ENCODE data around the gene UHRF2. TPM values are rescaled to one million over a fixed set of nuclear protein-coding genes. Genes with fewer than 3 reads are reported as not detected.
"Not testable (repeated sequence)": the region's sequence is repeated elsewhere in the genome, so short reads cannot be mapped to it uniquely, and the experiment has no call there.

UHRF2 gene
- total and polyA plus RNA-seq, 4 experiments from 2014 or later = 8.7 to 128 (median 70.0) TPM

DNA sequence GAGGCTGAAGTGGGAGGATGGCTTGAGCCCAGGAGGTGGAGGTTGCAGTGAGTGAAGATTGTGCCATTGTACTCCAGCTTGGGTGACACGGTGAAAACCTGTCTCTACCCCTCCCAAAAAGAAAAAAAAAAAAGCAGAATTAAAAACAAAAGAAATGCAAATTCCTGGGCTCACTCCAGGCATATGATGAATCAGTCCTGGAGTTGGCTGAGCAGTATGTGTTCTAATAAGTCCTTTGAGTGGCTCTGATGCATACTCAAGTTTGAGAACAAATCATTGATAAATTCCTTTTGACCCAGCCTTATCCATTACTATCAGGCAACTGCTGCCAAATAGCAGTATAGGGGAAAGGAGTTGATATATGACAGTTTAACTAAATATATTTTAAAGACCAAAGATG is 28.3 kb downstream of the UHRF2 start:
- H3K27me3 Mint-ChIP-seq = no peaks in the 10 kb centered on the region
- Histone ChIP-seq H3K4me1 (ENCODE audit: insufficient read depth, low read length) (peaks cover 60% of the 10 kb centered on the region), H3K27me3 (ENCODE audit: insufficient read depth, low read length) (no peaks in the 10 kb centered on the region), H3K27ac (ENCODE audit: low read depth, low read length) (no peak overlapping the region), H3K9me3 (ENCODE audit: control insufficient read depth in 1 of 2, low read length in 2 of 2) (no peaks in the 10 kb centered on the region), H3K4me3 (ENCODE audit: low read length in 2 of 2) (no peak overlapping the region), H3K36me3 (ENCODE audit: insufficient read depth, low read length) (no peaks in the 10 kb centered on the region)
- ChIA-PET CTCF (ENCODE audit: partially characterized antibody) (interaction anchor here (1.3 kb wide), 1 partner anchor 9 kb away, joined by 3 read pairs; no protein-coding TSS in a partner anchor), POLR2A (ENCODE audit: partially characterized antibody) (interaction anchor here (1.2 kb wide), 1 partner anchor 27 kb away, joined by 3 read pairs; no protein-coding TSS in a partner anchor)
- H3K4me3 Mint-ChIP-seq = no peak overlapping the region
- peaks cover 56 to 90% (median 74%) of the 10 kb centered on the region in 4 donors for H3K4me1 Mint-ChIP-seq
- no peaks in the 10 kb centered on the region for H3K9me3 Mint-ChIP-seq
- peak overlapping the region in 1 of 7 donors; percentile 30 for H3K27ac Mint-ChIP-seq
- intact Hi-C loops (cut with micrococcal nuclease) = no loop called here
- peaks cover 29 to 35% of the 10 kb centered on the region in 2 donors for H3K36me3 Mint-ChIP-seq
- DNase-seq = no peak

DNA sequence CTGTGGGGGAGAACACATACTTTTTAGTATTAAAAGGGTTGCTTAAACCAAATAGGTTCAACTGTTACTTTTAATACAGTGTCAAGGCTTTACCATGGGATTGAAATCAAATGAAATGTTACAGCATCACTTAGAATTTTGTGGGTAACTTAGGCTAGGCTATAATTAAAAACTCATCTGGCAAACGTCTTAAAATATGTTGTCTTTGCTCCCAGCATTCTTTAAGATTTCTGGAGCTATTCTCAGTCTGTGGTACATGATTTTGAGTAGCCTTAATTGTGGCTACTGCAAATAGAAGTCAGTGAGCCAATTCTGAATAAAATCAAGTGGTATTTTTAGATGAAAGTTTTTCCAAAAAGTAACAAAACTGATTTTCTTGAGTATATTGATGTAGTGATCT is 30.7 kb downstream of the UHRF2 start:
- Mint-ChIP-seq H3K4me1 (peaks cover 58 to 88% (median 75%) of the 10 kb centered on the region in 4 donors), H3K36me3 (peaks cover 22 to 24% of the 10 kb centered on the region in 2 donors), H3K4me3 (peak overlapping the region in 1 of 8 donors; percentile 9), H3K9me3 (no peaks in the 10 kb centered on the region), H3K27ac (peak overlapping the region in 3 of 7 donors; percentile 4 to 20 (median 17)), H3K27me3 (no peaks in the 10 kb centered on the region)
- Histone ChIP-seq H3K4me3 (ENCODE audit: low read length in 2 of 2) (no peak overlapping the region), H3K36me3 (ENCODE audit: insufficient read depth, low read length) (no peaks in the 10 kb centered on the region), H3K9me3 (ENCODE audit: control insufficient read depth in 1 of 2, low read length in 2 of 2) (no peaks in the 10 kb centered on the region), H3K27ac (ENCODE audit: low read depth, low read length) (no peak overlapping the region), H3K27me3 (ENCODE audit: insufficient read depth, low read length) (no peaks in the 10 kb centered on the region), H3K4me1 (ENCODE audit: insufficient read depth, low read length) (peaks cover 60% of the 10 kb centered on the region)
- no peak for DNase-seq
- CTCF ChIA-PET (ENCODE audit: partially characterized antibody) = interaction anchor here (1.1 kb wide), 1 partner anchor 30 kb away, joined by 3 read pairs; no protein-coding TSS in a partner anchor
- intact Hi-C loops (cut with micrococcal nuclease) = no loop called here
- POLR2A ChIA-PET (ENCODE audit: partially characterized antibody) = no interaction called here

DNA sequence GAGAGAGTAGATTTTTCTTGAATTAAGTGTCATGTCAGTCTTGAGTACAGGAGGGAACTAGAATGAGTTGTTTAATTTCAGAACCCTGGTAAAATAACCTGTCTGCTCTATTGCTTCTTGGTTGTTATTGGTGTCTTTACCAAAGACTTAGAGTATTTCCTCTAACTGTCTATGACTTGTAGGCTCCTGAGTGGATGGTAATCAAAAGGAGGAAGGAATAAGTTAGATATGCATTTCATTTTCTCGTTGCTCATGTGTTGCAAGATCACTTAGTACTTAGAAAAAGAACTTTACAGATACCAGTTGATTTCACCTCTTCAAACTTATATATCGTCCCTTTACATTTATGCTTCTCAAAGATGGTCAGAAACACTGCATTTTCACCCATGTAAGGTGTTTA is 31.1 kb downstream of the UHRF2 start:
- H3K36me3 Mint-ChIP-seq = peaks cover 22% of the 10 kb centered on the region in 2 donors
- Histone ChIP-seq H3K9me3 (ENCODE audit: control insufficient read depth in 1 of 2, low read length in 2 of 2) (no peaks in the 10 kb centered on the region), H3K27me3 (ENCODE audit: insufficient read depth, low read length) (no peaks in the 10 kb centered on the region), H3K27ac (ENCODE audit: low read depth, low read length) (no peak overlapping the region), H3K4me1 (ENCODE audit: insufficient read depth, low read length) (peaks cover 60% of the 10 kb centered on the region), H3K36me3 (ENCODE audit: insufficient read depth, low read length) (no peaks in the 10 kb centered on the region), H3K4me3 (ENCODE audit: low read length in 2 of 2) (no peak overlapping the region)
- CTCF ChIA-PET (ENCODE audit: partially characterized antibody) = no interaction called here
- DNase-seq = no peak
- H3K4me1 Mint-ChIP-seq = peaks cover 60 to 88% (median 75%) of the 10 kb centered on the region in 4 donors
- intact Hi-C loops (cut with micrococcal nuclease) = no loop called here
- H3K4me3 Mint-ChIP-seq = peak overlapping the region in 1 of 8 donors; percentile 17
- POLR2A ChIA-PET (ENCODE audit: partially characterized antibody) = no interaction called here
- H3K9me3 Mint-ChIP-seq = no peaks in the 10 kb centered on the region
- peak overlapping the region in 1 of 7 donors; percentile 20 for H3K27ac Mint-ChIP-seq
- H3K27me3 Mint-ChIP-seq = no peaks in the 10 kb centered on the region

DNA sequence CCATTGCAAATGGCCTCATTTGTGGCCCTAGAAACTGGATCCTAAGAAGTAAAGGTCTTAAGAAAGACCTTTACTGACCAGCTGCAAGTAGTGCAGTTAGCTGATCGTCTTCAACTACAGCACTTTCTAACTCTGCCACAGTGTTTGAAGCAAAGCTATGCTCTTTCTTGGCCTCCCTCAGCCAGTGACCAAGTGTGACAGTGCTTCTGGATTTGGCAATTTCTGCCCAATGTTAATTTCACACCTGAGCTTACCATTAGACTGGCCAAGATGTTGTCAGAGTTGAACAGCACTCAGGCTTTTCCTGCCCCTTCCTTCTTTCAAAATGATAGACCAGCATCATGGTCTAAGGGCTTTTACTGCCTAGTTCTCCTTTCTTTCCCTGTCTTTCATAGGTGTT is 36.1 kb downstream of the UHRF2 start:
- POLR2A ChIA-PET (ENCODE audit: partially characterized antibody) = interaction anchor here (0.7 to 2.9 kb wide), 2 partner anchors 25 to 35 kb away, joined by 3 to 8 read pairs; partner anchors contain the start of gene UHRF2
- Mint-ChIP-seq H3K27ac (peak overlapping the region in 3 of 7 donors; percentile 1 to 16 (median 4)), H3K36me3 (peaks cover 14 to 19% of the 10 kb centered on the region in 2 donors), H3K4me3 (peak overlapping the region in 3 of 8 donors; percentile 4 to 49 (median 20)), H3K9me3 (peaks cover 0 to 2% (median 0%) of the 10 kb centered on the region in 8 donors), H3K27me3 (no peaks in the 10 kb centered on the region), H3K4me1 (peaks cover 48 to 85% (median 70%) of the 10 kb centered on the region in 4 donors)
- Histone ChIP-seq H3K27ac (ENCODE audit: low read depth, low read length) (no peak overlapping the region), H3K4me3 (ENCODE audit: low read length in 2 of 2) (no peak overlapping the region), H3K27me3 (ENCODE audit: insufficient read depth, low read length) (no peaks in the 10 kb centered on the region), H3K9me3 (ENCODE audit: control insufficient read depth in 1 of 2, low read length in 2 of 2) (no peaks in the 10 kb centered on the region), H3K36me3 (ENCODE audit: insufficient read depth, low read length) (no peaks in the 10 kb centered on the region), H3K4me1 (ENCODE audit: insufficient read depth, low read length) (peaks cover 37% of the 10 kb centered on the region)
- CTCF ChIA-PET (ENCODE audit: partially characterized antibody) = no interaction called here
- intact Hi-C loops (cut with micrococcal nuclease) = no loop called here
- no peak for DNase-seq

DNA sequence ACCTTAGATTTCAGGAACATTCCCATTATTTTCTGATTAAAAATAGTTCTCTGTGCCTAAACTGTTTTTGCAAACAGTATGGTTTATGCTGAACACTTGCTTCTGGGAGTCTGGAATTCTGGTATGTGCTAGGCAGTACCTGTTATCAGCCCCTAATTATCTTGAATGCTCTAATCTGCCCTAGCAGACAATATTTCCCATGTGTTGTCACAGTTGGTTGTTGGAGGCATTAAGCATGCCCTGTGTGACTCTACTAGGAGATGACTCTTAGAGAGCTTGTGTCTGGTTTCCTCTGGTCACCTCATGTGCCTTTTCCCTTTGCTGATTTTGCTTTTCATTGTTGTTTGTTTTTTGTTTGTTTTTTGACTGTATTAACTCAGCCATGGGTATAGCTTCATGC is 36.6 kb downstream of the UHRF2 start:
- Histone ChIP-seq H3K4me3 (ENCODE audit: low read length in 2 of 2) (no peak overlapping the region), H3K36me3 (ENCODE audit: insufficient read depth, low read length) (no peaks in the 10 kb centered on the region), H3K27me3 (ENCODE audit: insufficient read depth, low read length) (no peaks in the 10 kb centered on the region), H3K9me3 (ENCODE audit: control insufficient read depth in 1 of 2, low read length in 2 of 2) (no peaks in the 10 kb centered on the region), H3K27ac (ENCODE audit: low read depth, low read length) (no peak overlapping the region), H3K4me1 (ENCODE audit: insufficient read depth, low read length) (peaks cover 37% of the 10 kb centered on the region)
- peak overlapping the region in 4 of 7 donors; percentile 4 to 34 (median 19) for H3K27ac Mint-ChIP-seq
- peaks cover 0 to 2% (median 0%) of the 10 kb centered on the region in 8 donors for H3K9me3 Mint-ChIP-seq
- H3K4me1 Mint-ChIP-seq = peaks cover 46 to 83% (median 70%) of the 10 kb centered on the region in 4 donors
- peak overlapping the region in 7 of 8 donors; percentile 20 to 62 (median 31) for H3K4me3 Mint-ChIP-seq
- no peaks in the 10 kb centered on the region for H3K27me3 Mint-ChIP-seq
- ChIA-PET CTCF (ENCODE audit: partially characterized antibody) (interaction anchor here (1.1 kb wide), 1 partner anchor 9 kb away, joined by 3 read pairs; no protein-coding TSS in a partner anchor), POLR2A (ENCODE audit: partially characterized antibody) (interaction anchor here (0.7 to 2.9 kb wide), 2 partner anchors 24 to 36 kb away, joined by 3 to 8 read pairs; partner anchors contain the start of gene UHRF2)
- DNase-seq = no peak
- intact Hi-C loops (cut with micrococcal nuclease) = no loop called here
- H3K36me3 Mint-ChIP-seq = peaks cover 13 to 20% of the 10 kb centered on the region in 2 donors

DNA sequence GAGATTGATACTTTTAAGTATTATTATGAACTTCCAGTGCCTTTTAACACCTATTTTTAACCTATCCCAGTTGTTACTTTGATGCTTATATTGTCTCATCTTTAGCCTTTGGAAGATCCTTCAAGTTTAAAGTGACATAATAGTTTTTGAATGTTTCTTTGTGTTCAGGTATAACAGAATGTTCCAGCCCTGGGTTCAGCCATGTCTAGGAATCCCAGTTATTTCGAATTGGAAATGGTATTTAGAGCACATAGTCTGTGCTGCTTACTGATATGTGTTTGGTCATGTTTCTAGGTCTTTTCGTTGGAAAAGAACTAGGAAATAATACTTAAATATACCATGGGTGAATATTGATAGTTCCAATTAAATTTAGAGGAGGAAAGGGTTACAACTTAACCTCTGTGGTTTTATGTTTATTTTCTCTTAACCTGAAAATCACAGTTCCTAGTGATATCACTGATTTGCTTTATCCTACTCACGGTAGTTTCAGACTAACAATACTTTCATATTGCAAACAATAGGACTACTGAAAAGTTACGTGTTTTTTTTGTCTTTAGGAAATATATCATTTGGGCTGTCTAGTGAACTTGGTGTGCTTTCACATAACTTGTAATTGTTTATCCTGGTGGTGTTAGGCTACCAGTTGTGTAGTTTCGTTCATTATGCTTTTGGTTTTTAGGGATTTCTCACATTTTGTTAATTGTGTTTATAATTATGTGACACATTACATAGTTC is 37.8 kb downstream of the UHRF2 start:
- no peak for DNase-seq
- Histone ChIP-seq H3K27me3 (ENCODE audit: insufficient read depth, low read length) (no peaks in the 10 kb centered on the region), H3K4me3 (ENCODE audit: low read length in 2 of 2) (no peak overlapping the region), H3K9me3 (ENCODE audit: control insufficient read depth in 1 of 2, low read length in 2 of 2) (no peaks in the 10 kb centered on the region), H3K4me1 (ENCODE audit: insufficient read depth, low read length) (peaks cover 37% of the 10 kb centered on the region), H3K27ac (ENCODE audit: low read depth, low read length) (no peak overlapping the region), H3K36me3 (ENCODE audit: insufficient read depth, low read length) (no peaks in the 10 kb centered on the region)
- Mint-ChIP-seq H3K27me3 (no peaks in the 10 kb centered on the region), H3K9me3 (peaks cover 0 to 3% (median 0%) of the 10 kb centered on the region in 8 donors), H3K36me3 (peaks cover 13 to 27% of the 10 kb centered on the region in 2 donors), H3K27ac (peak overlapping the region in 3 of 7 donors; percentile 42 to 70 (median 53)), H3K4me3 (peak overlapping the region in 2 of 8 donors; percentile 10 to 61), H3K4me1 (peaks cover 43 to 77% (median 69%) of the 10 kb centered on the region in 4 donors)
- CTCF ChIA-PET (ENCODE audit: partially characterized antibody) = interaction anchor here (1.1 kb wide), 1 partner anchor 10 kb away, joined by 3 read pairs; no protein-coding TSS in a partner anchor
- POLR2A ChIA-PET (ENCODE audit: partially characterized antibody) = interaction anchor here (2.9 kb wide), 1 partner anchor 37 kb away, joined by 8 read pairs; the partner anchor contains the start of gene UHRF2
- intact Hi-C loops (cut with micrococcal nuclease) = no loop called here

DNA sequence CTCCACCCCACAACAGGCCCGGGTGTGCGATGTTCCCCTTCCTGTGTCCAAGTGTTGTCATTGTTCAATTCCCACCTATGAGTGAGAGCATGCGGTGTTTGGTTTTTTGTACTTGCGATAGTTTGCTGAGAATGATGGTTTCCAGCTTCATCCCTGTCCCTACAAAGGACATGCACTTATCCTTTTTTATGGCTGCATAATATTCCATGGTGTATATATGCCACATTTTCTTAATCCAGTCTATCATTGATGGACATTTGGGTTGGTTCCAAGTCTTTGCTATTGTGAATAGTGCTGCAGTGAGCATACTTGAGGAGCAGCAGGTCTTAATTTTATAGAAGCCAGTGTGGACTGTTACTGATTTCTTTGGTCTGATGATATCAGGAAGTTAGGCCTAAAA is 42.3 kb downstream of the UHRF2 start:
- H3K27me3 ChIP-seq (ENCODE audit: insufficient read depth, low read length); H3K27ac Mint-ChIP-seq; H3K27ac ChIP-seq (ENCODE audit: low read depth, low read length); H3K4me3 ChIP-seq (ENCODE audit: low read length in 2 of 2); intact Hi-C loops (cut with micrococcal nuclease); H3K4me1 ChIP-seq (ENCODE audit: insufficient read depth, low read length); DNase-seq; H3K27me3 Mint-ChIP-seq; H3K4me3 Mint-ChIP-seq; CTCF ChIA-PET (ENCODE audit: partially characterized antibody); H3K9me3 ChIP-seq (ENCODE audit: control insufficient read depth in 1 of 2, low read length in 2 of 2): not testable (repeated sequence)
- H3K4me1 Mint-ChIP-seq = peaks cover 33 to 63% (median 55%) of the 10 kb centered on the region in 4 donors
- peaks cover 27 to 51% of the 10 kb centered on the region in 2 donors for H3K36me3 Mint-ChIP-seq
- H3K36me3 ChIP-seq (ENCODE audit: insufficient read depth, low read length) = peaks cover 11% of the 10 kb centered on the region
- POLR2A ChIA-PET (ENCODE audit: partially characterized antibody) = interaction anchor here (3.5 kb wide), 1 partner anchor 42 kb away, joined by 15 read pairs; the partner anchor contains the start of gene UHRF2
- peaks cover 0 to 16% (median 4%) of the 10 kb centered on the region in 8 donors for H3K9me3 Mint-ChIP-seq
